ENCODE data around the gene SULT1A1.
A peak's percentile ranks its signal among the peaks of the same experiment; 100 is the strongest.

The SULT1A1 gene

GRCh38 chr16:28561557-28562187, 48.2 kb downstream of the SULT1A1 start:
- no peaks in the 10 kb centered on the region for H3K9me3 Mint-ChIP-seq
- no peak overlapping the region for H3K4me3 Mint-ChIP-seq
- no peak overlapping the region for H3K27ac Mint-ChIP-seq
- peaks cover 35% of the 10 kb centered on the region for H3K4me1 Mint-ChIP-seq (ENCODE audit: low read depth)
- H3K27me3 Mint-ChIP-seq, result no peaks in the 10 kb centered on the region
- H3K36me3 Mint-ChIP-seq (ENCODE audit: low read depth), result peaks cover 40% of the 10 kb centered on the region

DNA sequence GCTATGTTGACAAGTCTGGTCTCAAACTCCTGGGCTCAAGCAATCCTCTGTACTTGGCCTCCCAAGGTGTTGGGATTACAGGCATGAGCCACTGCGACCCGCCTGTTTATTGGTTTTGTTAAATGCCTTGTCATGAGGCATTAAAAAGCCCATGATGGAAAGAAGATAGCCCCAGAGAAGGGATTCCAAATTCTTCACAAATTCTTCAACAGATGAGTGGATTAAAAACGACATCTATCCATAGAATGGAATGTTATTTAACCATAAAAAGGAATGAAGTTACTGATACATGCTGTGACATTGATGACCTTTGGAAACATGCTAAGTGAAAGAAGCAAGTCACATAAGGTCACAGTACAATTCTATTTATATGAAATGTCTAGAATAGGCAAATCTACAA, 51.4 kb downstream of the SULT1A1 start:
- no peak overlapping the region for H3K4me3 Mint-ChIP-seq
- H3K4me1 Mint-ChIP-seq (ENCODE audit: low read depth), result peaks cover 55% of the 10 kb centered on the region
- peaks cover 24% of the 10 kb centered on the region for H3K36me3 Mint-ChIP-seq (ENCODE audit: low read depth)

GRCh38 chr16:28556914-28557320, 52.9 kb downstream of the SULT1A1 start:
- Mint-ChIP-seq H3K4me3 (no peak overlapping the region), H3K27ac (no peak overlapping the region), H3K36me3 (ENCODE audit: low read depth) (peaks cover 24% of the 10 kb centered on the region), H3K27me3 (no peaks in the 10 kb centered on the region), H3K4me1 (ENCODE audit: low read depth) (peaks cover 57% of the 10 kb centered on the region), H3K9me3 (no peaks in the 10 kb centered on the region)

More for the DNA sequence above, 51.4 kb downstream of the SULT1A1 start:
- H3K9me3 Mint-ChIP-seq, result no peaks in the 10 kb centered on the region
- no peaks in the 10 kb centered on the region for H3K27me3 Mint-ChIP-seq
- no peak overlapping the region for H3K27ac Mint-ChIP-seq

DNA sequence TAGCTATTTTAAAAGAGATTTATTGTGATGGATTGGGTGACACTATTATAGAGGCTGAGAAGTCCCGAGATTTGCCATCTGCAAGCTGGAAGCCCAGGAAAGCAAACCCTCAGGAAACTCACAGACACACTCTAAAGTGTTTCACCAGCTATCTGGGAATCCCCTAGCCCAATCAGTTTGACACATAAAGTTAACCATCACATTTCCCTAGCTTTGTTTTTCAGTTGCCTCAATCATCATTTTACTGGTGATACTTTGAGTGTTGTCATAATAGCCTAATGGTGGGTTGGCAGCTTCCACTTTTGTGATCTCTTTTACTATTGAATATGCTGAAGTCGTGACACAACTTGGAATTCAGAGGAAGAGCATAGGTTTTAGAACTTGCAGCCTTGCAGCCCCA, 54.3 kb downstream of the SULT1A1 start:
- Mint-ChIP-seq H3K9me3 (no peaks in the 10 kb centered on the region), H3K36me3 (ENCODE audit: low read depth) (peaks cover 24% of the 10 kb centered on the region), H3K4me1 (ENCODE audit: low read depth) (peaks cover 56% of the 10 kb centered on the region), H3K27me3 (no peaks in the 10 kb centered on the region), H3K27ac (peak overlapping the region; percentile 36), H3K4me3 (peak overlapping the region; percentile 3)

Data from stimulated activated naive CD8-positive, alpha-beta T cell treated with anti-CD3 and anti-CD28 coated beads, Interleukin-15, Interleukin-2, amounts not matched to agents 100 ng/mL and 50 ng/mL, for 24 hours (primary cell).